ENCODE measurements around the gene TDRD3.

DNA sequence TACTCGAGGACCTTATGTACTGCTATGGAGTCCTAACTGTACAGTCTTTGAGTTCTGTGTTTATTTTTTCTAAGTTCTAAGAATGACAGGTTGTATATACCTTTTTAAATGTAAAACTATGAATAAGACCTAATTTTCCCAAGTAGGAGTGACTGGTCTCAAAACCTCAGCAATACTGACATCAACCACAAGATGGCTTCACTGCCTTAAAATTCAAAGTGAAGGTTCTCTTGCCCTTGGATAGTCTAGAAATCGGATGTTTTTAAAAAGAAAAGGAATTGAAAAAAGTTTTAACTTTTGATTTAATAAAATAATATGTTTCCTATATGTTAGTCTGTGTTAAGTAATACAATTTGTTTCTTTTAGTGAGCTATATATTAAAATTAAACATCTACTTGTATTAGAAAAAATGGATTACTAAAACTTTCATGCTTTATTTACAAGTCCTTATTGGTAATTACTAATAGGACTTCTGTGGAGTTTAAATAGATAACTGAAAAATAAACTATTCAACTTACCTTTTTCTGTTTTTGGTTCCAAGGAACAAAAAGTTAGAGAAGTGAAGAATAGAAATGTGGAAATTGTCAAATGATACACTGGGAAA lies 52.0 kb downstream of the TDRD3 start:
- TF ChIP-seq, protein P1, sequence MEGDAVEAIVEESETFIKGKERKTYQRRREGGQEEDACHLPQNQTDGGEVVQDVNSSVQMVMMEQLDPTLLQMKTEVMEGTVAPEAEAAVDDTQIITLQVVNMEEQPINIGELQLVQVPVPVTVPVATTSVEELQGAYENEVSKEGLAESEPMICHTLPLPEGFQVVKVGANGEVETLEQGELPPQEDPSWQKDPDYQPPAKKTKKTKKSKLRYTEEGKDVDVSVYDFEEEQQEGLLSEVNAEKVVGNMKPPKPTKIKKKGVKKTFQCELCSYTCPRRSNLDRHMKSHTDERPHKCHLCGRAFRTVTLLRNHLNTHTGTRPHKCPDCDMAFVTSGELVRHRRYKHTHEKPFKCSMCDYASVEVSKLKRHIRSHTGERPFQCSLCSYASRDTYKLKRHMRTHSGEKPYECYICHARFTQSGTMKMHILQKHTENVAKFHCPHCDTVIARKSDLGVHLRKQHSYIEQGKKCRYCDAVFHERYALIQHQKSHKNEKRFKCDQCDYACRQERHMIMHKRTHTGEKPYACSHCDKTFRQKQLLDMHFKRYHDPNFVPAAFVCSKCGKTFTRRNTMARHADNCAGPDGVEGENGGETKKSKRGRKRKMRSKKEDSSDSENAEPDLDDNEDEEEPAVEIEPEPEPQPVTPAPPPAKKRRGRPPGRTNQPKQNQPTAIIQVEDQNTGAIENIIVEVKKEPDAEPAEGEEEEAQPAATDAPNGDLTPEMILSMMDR (IDR thresholded peaks at IDR 0.05): peak; percentile 77
- TF ChIP-seq EZH2 (IDR thresholded peaks at IDR 0.05) (no peak), EZH2phosphoT487 (IDR thresholded peaks at IDR 0.05) (no peak)

Data from neural progenitor cell (in vitro differentiated cells).